Endometrium (tissue), 2 donors: Measurements from ENCODE around the gene SGMS1.
"Not testable (repeated sequence)": the region's sequence is repeated elsewhere in the genome, so short reads cannot be mapped to it uniquely, and the experiment has no call there.

ENCODE experiments used
- FAIRE-seq: peaks from 2 replicates; lab custom pipeline; 2012; peaks lifted over from hg19 to GRCh38; lab: Jason Lieb, UNC
- donor health status: control.
- donor health status: control.

Gene SGMS1

DNA sequence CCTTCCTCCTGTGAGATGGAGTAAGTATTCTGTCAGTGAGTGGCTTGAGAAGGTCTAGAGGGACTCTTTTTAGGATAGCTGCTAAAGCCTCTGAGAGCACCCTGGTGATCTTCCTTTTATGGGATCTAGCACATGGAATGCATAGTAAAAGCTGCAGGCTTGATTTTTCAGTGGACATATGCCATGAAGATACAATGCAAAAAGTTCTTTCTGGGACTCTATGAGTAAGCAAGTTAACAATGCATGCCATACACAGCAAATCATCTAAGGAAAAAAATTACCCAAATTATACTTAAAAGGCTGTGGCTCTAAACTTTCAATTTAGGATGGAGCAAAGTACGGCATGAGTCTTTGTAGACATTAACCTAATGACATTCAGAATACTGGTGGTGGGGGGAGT lies 154.5 kb downstream of the SGMS1 start:
- no peak for FAIRE-seq

DNA sequence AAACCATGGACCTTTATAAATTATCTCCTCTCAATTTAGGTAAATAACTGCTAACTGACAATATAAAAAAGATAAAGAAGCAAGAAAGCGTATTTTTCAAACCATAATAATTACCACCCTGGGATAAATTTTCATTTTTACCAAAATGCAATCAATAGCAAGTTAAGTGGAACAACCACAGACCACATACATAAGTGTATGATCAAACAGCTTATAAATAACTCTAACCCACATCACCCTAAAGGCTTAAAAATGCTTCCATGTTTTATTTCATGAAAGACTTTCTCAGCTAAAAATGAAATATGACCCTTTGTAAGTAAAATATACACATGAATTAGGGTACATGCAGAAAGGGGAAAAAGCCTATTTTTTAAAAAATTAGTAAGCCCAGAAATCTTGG lies 156.5 kb downstream of the SGMS1 start:
- FAIRE-seq: no peak

DNA sequence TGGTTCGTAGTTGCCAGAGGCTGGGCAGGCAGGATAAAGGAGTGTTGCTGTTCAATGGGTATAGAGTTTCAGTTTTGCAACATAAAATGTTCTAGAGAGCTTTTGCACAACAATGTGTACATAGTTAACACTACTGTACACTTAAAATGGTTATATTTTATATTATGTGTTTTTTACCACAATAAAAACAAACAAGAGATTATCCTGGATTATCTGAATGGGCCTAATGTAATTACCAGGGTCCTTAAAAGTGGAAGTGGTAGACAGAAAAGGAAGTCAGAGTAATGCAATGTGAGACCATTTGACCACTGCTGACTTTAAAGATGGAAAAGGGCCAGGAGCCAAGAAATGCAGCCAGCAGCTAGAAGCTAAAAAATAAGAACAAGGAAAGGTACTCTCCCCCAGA lies 159.7 kb downstream of the SGMS1 start:
- no peak for FAIRE-seq

DNA sequence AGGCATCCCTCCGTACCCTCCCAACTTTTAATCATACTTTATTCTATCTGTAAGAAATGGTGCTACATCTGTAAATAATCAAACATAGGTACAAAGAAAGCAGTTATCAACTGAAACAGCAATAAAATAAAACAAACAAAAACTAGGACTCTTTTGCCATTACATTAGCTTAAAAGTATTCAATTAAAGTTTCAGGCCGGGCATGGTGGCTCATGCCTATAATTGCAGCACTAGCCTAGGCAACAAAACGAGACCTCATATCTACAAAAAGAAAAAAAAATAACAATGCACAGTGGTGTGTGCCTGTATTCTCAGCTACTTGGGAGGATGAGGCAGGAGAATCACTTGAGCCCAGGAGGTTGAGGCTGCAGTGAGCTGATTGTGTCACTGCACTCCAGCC lies 161.9 kb downstream of the SGMS1 start:
- no peak for FAIRE-seq

DNA sequence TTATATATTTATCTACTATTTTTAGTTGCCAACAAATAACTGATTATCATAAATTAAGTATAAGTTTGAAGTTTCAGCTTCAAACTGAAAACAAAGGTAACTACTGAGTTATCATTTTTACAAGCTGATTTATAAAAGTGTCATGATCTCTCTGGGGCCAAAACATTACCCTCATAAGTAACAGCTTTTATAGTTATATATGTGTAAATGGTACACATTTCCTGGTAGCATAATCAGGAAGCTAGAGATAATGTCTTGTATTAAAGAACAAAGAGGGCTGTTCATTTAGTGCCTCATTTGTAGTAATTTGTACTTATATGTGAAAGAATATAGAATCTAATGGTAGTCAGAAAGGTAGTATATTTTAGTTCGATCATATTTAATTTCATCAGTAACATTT lies 162.6 kb downstream of the SGMS1 start:
- no peak for FAIRE-seq

DNA sequence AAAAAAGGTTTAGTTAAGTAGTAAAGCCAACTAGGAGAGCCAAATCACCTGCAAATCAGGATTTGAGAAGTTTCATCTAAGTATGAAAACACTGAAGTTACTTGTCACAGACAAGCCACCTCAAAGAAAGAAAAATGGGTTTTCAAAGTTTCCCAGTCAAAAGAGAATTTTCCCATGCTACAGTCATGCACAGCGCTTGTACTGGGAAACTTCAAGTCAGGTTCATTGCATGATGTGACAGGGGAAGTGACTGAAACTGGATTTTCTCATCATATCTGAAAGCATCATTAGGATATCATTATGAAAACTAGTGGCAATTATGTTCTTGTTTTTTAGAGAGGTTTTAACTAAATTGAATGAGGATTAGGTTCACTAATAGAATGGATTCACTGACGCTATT lies 167.0 kb downstream of the SGMS1 start:
- no peak for FAIRE-seq

DNA sequence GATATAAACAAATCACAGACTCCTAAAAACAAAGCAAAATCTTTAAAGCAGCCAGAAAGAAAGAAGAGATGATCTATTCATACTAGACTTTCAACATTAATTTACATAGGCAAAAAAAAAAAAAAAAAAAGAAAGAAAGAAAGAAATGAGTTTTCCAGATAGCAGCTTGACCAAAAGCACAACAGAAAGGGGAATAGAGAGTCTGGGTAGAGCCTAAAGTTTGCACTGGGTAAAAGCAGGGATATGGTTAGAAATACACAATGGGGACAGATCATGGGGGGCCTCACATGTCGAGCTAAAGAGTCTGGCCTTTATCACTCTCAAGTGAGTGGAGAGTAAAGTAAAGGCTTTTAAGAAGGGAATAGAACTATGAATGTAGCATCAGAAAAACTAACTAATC lies 169.8 kb downstream of the SGMS1 start:
- FAIRE-seq: no peak

DNA sequence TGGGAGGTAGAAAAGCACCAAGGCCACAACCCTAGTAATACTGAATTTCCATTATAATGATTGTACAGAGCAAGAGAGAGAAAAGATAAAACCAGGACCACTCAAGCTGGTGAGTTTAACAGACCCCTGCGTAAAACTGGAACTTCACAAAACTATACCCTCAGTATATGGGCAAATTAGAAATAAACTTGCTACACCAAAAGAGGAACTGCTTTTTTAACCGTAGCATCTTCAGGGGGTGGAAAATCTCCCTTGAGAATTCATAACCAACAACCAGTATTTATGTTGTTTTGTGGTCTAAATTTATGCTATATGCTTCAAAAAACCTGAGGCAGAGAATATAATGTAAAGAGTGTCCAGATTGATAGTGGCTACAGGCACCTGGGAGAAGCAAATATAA lies 171.2 kb downstream of the SGMS1 start:
- FAIRE-seq: no peak

DNA sequence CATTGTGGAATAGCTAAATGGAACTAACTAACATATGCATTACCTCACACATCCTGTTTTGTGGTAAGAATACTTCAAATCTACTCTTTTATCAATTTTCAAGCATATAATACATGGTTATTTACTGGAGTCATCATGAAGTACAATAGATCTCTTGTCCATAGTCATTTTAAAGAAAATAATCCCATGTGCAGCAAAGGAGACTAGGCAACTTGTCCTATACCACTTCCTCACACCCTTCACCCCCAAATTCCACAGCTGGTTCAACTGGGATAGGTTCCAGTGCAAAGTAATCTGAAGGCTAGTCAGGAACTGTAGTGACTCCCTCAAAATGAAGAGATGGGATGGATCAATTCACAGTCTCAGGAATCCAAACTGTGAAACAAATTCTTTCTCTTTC lies 176.1 kb downstream of the SGMS1 start:
- FAIRE-seq: no peak

DNA sequence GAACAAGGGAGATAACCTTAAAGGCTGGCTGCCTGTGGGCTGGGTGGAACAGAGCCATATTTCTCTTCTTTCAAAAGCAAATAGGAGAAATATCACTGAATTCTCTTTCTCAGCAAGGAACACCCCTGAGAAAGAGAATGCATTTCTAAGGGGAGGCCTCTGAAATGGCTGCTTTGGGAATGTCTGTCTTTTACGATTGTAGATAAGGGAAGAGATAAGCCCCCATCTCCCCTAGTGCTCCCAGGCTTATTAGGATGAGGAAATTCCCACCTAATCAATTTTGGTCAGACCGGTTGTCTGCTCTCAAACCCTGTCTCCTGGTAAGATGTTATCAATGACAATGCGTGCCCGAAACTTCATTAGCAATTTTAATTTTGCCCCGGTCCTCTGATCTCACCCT lies 178.0 kb downstream of the SGMS1 start:
- not testable (repeated sequence) for FAIRE-seq

DNA sequence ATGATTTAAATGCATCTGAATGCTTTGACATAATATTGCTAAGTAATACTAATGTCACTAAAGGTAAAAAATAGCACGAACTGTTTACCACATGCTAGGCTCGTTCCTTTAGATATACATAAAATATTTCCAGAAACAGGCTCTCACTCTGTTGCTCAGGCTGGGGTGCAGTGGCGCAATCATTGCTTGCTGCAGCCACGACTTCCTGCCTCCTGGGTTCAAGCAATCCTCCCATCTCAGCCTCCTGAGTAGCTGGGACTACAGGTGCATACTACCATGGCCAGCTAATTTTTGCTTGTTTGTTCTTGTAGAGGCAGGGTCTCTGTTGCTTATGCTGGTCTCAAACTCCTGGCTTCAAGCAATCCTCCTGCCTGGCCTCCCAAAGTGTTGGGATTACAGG lies 183.3 kb downstream of the SGMS1 start:
- FAIRE-seq: no peak

DNA sequence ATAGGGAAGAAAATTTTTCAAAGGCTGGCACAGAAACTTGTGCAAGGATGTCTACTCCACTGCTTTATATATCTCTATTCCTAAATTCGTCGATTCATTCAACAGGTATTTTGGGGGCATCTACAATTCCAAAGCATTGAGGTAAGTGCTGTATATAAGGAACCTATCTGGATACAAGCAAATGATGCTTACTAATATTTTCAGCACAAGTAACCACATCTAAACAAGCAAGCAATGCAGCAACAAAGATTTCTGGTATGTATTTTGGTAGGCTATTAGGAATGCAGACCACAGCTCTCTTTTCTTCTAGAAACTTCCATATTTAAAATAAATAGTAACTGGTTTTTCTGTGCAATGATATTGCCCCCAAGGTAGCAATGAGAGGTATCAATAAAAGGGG lies 183.9 kb downstream of the SGMS1 start:
- FAIRE-seq: no peak

DNA sequence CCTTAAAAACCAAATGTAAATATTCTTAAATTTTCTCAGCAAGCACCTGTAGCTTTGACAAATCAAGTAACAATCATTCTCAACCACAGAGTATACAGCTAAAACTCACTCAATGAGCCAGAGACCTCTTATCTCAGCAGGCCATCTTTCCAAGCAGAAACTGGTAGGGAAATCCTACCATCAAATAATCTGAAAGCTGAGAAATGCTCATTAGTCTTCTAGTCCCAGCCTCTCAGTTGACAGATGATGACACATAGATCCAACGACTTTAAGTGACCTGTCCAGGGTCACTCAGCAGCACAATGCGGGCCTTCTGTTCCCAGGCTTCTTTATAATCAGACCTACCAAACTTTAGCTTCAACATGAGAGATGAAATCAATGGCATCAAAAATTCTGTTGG lies 184.6 kb downstream of the SGMS1 start:
- no peak for FAIRE-seq

DNA sequence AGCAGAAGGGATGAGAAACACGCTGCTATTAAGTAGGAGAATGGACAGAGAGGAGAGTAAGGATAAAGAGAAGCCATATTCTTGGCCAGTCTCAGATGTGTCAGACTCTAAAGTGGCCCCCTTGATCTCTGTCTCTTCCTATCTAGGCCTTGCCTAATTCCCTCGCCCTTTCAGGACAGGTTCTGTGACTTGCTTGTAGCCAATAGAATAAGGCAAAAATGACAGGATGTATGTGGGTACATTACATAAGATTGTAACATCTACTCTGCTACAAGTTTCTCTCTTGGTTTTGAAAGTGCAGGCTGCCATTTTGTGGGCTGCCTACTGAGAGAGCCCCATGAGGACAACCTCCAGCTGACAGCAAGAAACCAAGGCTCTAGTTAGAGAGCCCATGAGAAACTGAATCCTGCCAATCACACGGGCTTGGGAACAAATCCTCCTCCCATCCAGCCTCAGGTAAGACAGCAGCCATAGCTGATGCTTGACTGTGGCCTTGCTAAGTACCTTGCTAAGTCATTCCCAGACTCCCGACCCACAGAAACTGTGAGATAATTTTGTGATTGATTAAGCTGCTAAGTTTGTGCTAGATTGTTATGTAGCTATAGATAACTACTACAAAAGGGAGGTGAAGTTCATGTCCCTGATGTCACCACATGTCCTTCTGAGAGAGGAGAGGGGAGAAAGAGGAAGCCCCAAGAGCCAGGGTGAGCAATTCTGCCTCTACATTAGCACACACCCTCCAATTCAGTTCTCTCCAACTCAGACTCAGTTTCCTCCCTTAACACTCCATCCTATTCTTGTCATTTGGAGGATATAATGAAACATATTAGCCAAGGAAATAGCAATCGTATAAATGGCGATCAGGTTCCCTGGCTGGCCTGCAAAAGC lies 185.5 kb downstream of the SGMS1 start:
- FAIRE-seq: no peak

DNA sequence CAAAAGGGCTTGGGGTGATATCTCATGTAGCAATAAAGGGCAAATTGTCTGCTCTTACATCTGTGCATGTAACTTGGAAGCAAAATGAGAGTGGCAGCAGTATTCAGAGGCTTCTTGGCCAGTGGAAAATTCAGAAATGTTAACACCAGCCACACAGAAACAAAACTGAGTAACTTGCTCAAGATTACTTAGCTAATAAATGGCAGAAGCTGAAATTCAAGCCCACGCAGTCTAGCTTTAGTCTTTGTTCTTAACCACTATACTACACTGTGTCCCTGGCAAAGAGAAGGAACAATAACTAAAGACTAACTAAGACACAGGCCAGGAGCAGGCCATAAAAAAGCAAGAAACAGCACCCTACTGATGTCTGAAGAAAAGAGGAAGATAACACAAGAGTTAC lies 186.5 kb downstream of the SGMS1 start:
- no peak for FAIRE-seq

DNA sequence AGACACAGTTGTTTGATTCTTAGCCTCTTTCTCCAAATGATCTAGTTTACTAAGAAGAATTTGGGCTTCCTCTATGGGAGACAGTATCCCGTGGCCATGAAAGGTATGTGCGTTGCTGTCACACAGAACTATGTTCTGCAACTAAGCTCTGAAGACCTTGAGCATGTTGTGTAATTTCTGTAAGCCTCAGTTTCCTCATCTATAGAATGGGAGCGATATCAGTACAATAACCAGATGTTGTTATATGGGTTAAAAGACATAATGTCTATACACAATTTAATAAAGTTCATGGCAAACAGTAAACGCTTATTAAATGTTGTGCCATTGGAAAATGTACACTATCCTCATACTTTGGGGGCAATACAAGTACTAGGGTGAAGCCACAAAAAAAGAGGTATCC lies 187.0 kb downstream of the SGMS1 start:
- FAIRE-seq: no peak

DNA sequence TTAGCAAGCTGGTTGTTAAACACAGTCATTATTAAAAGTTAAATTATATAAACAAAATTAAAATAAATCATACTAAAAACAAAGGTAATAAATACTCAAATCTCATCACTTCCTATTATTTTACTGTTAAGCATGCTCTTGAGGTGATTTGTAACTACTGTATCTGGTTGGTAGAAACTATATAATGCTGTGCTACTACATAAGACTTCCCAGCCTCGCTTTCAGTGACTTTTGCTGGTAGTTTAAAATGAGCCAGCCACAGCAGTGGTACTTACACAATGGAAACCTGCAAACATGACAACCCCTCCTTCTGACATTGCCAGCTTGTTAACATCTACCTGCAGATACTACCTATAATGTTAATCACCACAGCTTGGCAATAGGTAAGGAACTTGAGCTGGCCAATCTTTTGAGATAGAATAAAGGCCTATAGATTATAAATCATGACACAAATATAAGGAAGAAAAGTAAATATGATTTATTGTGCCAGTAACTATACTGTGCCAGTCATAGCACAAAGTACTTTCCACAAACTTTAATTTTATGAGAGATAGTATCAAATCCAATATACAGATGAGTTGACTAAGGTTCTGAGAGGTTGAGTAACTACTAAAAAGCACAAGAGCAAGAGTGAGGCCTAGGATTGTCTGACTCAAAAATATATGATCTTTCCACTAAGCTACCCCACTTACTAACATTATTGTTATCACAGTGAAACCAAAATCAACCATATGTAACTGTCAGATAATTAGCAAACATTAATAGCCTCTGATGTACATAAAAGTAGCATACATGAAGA lies 191.3 kb downstream of the SGMS1 start:
- FAIRE-seq: no peak

DNA sequence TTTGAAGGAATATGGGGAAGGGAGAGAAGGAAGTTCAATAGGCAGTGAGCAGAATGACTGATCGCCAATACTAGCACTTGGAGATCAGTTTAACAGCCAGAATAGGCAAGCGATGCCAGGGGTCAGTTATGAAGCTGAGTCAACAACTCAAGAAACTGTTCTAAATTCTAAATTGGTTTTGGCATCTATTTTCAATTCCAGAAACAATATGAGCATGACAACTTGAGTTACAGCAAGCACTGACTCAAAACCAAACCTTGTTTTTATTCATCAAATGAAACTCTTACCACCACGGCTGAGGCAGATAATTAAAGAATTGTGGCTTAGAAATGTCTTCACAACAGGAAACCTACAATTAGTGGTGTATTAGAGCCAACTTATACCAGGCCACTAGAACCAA lies 192.0 kb downstream of the SGMS1 start:
- FAIRE-seq: no peak

DNA sequence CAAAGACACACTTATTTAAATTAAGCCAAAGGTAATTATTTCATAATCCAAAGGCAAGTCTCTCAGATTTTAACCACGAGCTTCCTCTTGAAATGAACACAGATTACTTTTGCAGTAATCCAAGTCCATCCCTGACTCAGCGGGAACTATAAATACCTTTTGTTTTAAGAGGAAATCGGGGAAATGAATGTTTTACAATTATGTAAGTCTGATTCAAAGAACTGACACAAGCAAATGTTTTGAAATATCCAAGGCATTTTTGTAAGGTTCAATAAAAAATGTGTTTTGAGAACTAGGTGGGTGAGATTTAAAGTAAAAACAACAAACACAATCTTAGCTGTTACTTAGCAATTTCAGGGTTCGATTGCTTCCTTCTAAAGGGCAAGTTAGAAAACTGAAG lies 192.6 kb downstream of the SGMS1 start:
- peak; percentile 35 for FAIRE-seq

DNA sequence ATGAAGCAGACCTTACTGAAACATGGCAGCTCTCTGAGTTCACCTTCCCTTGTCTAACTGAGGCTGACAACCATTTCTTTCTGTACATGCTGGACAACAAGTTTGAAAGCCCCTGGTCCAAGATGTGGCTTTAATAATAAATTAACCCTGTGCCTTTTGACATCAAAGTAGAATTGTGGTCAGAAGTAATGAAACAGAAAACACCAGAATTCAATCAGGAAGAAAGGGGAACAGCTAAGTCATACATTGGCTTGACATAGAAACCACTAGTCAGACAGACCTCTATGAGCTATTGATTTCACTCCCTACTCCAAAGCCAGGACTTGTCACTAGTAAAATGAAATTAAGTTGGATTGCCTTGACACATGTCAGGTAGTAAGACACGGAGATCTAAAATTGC lies 197.3 kb downstream of the SGMS1 start:
- FAIRE-seq: no peak

DNA sequence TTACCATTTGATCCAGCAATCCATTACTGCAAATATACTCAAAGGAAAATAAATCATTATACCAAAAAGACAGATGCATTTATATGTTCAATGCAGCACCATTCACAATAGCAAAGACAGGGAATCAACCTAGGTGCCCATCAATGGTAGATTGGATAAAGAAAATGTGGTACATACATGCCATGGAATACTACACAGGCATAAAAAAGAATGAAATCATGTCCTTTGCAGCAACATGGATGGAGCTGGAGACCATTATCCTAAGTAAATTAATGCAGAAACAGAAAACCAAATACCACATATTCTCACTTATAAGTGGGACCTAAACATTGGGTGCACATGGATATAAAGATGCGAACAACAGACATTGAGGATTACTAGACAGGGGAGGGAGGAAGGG lies 198.5 kb downstream of the SGMS1 start:
- not testable (repeated sequence) for FAIRE-seq

DNA sequence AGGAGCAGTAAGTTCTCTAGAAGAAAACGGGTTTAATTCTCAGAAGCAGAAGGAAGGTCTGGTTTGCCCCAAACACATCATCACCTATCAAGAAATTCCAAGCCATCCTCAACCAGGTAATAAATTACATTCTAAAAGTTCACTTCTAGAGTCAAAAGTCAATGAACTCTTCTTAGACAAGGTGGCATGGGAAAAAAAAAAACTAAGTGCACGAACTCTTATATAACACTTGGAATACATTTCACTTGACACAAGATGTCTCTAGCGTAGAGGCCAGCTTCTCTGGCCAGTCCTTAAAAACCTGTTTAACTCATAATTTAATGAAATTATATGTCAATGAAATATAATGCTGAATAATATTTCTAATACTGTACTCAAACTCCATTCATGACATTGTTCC lies 200.3 kb downstream of the SGMS1 start:
- no peak for FAIRE-seq

DNA sequence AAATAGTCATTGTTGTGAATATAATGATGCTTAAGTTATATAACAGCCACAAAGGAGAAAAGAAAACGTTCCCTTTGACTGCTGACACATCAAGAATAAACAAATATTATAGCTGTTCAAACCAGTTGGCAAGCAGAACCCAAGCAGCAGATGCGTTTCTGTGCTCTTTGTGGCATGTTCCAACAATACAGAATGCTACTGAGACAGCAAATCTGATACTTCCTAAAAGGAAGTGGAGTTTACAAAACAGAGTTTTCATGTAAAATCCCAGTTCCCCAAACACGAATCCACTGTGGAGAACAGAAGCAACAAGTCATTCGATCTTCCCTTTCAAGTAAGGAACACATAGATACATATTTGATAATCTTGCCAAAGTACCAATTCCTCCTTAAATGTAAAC lies 201.5 kb downstream of the SGMS1 start:
- no peak for FAIRE-seq
